ENCODE results near the gene PPP1R26.
A peak's percentile ranks its signal among the peaks of the same experiment; 100 is the strongest.

Gene PPP1R26

DNA sequence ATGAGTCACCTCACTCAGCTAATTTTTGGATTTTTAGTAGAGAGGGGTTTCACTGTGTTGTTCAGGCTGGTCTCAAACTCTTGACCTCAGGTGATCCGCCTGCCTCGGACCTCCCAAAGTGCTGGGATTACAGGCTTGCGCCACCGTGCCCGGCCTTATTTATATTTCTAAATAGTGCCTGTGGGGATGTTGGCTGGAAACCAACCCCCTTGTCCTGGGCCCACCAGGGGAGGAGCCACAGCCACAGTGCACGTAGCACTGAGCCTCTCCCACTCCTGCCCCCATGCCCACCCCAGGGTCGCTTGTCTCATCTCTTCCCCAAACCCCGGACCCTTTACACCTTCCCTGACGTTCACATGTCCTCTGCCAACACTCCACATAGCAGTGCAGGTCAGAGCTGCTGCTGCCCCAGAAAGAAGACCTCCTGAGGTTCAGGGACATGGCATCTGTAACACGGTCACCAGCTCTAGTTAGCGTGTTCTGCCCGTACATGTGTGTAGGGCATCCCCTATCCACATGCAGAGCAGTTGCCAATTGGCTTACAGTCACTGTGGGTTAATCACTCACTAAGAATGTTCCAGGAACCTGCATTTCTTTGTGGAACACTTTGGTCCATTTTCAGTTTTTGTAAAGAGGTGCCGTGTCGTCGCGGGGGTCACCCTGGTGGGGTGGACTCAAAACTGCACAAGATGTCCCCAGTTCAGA lies 10.7 kb downstream of the PPP1R26 start:
- DNase-seq, result no peak

DNA sequence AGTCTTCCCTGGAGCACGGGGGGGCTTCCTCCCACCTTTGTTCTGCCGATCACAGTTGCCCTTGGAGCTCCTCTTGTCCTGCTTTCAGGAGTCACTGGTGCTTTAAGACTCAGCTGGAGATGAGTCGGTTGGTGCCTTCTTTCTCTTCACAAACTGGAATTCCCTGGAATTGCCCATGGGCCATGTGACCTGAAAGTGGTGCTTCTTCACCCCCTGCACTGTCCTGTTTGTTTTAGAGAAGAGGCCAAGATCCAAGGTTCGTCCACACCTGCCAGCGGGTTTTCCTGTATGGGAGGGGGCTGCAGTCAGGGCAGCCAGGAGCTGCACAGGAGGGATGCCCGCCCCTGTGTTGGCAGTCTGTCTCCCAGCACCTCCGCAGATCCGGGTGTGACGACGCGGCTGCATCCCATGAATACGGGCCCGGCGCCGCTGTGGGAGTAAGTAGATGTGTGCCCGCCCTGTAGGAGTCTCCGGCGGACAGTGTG lies 11.4 kb downstream of the PPP1R26 start:
- DNase-seq, result no peak

DNA sequence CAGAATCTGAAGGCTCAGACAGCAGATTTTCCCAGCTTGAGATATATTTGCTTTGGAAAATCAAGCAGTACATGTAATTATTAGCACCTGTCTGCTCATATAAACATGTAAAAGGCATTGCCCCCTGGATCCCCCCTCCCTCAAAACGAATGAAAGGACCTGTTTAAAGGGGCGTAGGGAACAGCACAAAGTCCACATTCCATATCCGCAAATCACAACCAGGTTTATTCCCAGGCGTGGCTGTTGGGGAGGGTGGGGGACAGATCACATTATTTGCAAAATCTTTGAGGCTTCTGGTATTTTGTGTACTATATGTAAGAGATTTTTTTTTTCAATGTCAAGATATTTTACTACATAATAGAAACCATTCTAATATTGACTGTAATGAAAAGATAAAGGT lies 12.2 kb downstream of the PPP1R26 start:
- DNase-seq, result no peak

DNA sequence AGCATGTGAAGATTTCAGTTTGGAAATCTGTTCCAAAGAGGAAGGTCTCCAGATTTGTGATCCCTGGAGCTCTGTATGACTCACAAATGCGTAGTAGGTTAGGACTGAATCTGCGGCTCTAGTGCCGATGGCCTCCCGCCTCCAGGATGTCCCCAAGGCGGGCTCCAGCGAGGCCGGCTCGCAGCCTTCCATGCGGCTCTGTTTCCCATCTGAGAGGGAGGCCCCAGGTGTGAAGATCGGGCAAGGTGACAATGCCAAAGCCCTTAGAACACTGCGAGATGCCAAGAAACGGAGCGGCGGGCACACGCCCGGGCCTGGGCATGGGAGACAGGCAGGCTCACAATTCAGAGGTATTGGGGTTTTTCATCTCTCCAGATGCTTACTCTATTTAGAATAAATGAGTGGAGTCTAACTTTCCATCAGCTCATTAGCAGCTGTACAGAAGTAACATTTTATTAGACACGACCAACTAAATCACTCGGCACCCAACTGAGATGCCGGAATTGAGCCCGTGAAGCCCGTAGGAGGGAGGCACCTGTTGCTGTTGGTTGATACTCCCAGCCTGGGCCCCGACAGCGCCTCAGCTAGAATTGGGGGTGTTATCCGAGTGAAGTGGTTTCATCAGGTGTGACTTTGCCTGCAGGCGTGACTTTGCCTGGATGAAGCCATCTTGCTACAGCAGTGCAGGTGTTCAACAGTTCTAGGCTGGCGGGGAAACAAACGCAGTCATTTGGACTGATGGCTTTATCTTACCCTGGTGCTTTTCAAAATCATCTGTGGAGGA lies 13.5 kb downstream of the PPP1R26 start:
- DNase-seq, result no peak

GRCh38 chr9:135494791-135495559 lies 15.4 kb downstream of the PPP1R26 start:
- no peak for DNase-seq

GRCh38 chr9:135498381-135499126 lies 19.0 kb downstream of the PPP1R26 start:
- DNase-seq, result no peak

DNA sequence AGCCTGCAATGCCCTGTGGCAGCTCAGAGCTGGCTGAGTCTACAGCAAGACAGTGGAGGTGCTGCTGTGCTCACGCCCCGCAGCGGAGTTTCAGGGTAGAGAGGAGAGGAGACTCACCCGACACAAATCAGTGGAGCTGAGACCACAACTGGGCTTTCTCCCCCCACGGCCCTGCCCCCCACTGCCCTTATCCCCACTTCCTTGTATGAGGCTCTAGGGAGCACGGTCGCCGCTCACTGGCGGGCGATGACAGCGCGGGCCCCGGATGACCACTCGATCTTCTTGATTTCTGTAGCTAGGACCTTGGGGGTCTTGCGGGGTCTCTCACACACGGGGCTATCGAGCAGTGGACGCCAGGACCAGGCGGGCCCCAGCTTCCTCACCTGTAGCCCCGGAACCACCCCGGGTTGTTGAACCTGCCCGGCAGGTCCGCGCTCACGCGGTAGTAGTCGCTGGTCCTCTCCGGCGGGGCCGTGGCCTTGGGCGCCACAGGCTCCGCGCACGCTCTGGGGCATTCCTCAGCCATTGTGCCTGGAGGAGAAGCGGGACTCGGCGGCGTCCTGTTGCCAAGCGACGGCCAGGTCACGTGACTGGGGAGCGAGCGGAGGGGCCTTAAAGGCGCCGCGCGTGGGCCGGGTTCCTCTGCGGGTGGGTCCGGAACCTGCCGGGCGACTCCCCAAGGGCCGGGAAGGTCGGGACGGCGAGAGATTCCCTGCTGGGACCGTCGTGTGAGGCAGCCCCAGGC lies 19.9 kb downstream of the PPP1R26 start:
- DNase-seq, result peak; percentile 51

- DNase-seq, result no peak
Observed at GRCh38 chr9:135500071-135500524, 20.5 kb downstream of the PPP1R26 start.

GRCh38 chr9:135500525-135501260 lies 21.1 kb downstream of the PPP1R26 start, which contains the start of gene MRPS2:
Gene MRPS2, plus strand, starts transcription at chr9:135500682. Its CDS starts 29 bp downstream, at chr9:135500711.
- DNase-seq, result no peak

DNA sequence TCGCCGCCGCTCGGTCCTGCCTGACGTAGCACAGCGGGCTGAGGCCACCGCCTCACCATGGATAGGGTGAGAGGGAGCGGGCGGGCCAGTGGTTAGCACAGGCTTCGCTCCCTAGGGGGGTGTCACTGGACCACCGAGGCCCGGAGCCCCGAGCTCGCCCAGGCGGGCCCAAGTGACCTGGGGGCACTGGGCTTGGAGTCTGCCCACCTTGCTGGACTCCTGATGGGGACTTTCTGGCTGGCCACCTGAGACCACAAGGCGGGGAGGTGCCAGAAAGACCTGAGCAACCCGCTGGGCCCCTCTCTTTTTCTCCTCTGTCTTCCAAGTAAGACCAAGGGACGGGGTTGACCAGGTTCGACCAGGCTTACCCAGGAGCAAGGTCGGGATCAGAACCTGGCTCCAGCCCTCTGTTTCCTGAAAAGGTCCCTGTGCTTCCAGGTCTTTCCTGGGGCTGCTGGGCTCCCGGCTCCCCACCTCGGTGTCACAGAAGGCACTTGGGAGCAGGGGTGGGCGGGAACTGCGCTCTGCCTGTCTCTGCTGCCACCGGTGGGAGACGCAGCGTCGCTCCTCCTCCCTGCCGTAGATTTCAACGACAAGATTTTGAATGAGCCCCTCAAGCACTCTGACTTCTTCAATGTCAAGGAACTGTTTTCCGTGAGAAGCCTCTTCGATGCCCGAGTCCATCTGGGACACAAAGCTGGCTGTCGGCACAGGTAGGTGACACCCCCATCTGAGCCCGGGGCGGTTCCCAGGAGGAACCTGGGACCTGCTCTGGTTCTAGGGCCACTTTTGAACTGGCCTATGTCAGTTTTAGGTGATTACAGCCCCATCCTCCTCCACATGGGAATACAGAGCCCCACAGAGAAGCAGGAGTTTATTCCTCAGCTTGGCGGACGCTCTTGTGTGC lies 21.9 kb downstream of the PPP1R26 start:
- DNase-seq, result no peak

GRCh38 chr9:135502168-135502872 lies 22.7 kb downstream of the PPP1R26 start:
- no peak for DNase-seq

- DNase-seq, result no peak
Observed at GRCh38 chr9:135502873-135503321, 23.3 kb downstream of the PPP1R26 start.

- DNase-seq, result no peak
Observed at GRCh38 chr9:135503371-135504261, 24.0 kb downstream of the PPP1R26 start.

- DNase-seq, result no peak
Observed at GRCh38 chr9:135504262-135505243, 25.0 kb downstream of the PPP1R26 start.

GRCh38 chr9:135505406-135506187 lies 26.0 kb downstream of the PPP1R26 start:
- DNase-seq, result no peak
